CD14-positive monocyte (primary cell): Measurements from ENCODE around the gene R3HDM2. TPM values are rescaled to one million over a fixed set of nuclear protein-coding genes. Genes with fewer than 3 reads are reported as not detected.

Experiments
- DNase-seq, 3 donors: peaks; one replicate each; pipeline ENCODE4 v3.0.0-alpha.2; 2011 to 2022
- H2AFZ ChIP-seq: 2 replicates; pipeline ENCODE4 v1.6.0; 2012; ENCODE audit warnings: mild to moderate bottlenecking, low read depth, low read length, inconsistent platforms; ENCODE audit not compliant: insufficient read depth, poor library complexity, severe bottlenecking
- H3K27ac ChIP-seq, 2 donors: 1 replicate in 1 of 2; 2 replicates in 1 of 2; pipeline ENCODE4 v1.5.1; 2012 to 2013; ENCODE audit warnings: low read length in 2 of 2, control low read depth in 1 of 2, inconsistent platforms in 1 of 2, low read depth in 1 of 2, mild to moderate bottlenecking in 1 of 2
- H3K27me3 ChIP-seq, 2 donors: one replicate each; pipeline versions ENCODE4 v1.6.0 to v1.6.1; 2011 to 2013; ENCODE audit warnings: low read length in 2 of 2; ENCODE audit not compliant: control insufficient read depth in 2 of 2, insufficient read depth in 2 of 2
- H3K36me3 ChIP-seq, 2 donors: replicated peaks in 1 of 2; 1 replicate in 1 of 2; 2 replicates in 1 of 2; pipeline versions ENCODE4 v1.5.1 to v1.6.1; 2012 to 2013; ENCODE audit warnings: low read length in 2 of 2, control low read depth in 1 of 2, inconsistent platforms in 1 of 2, mild to moderate bottlenecking in 1 of 2; ENCODE audit not compliant: insufficient read depth in 2 of 2, control insufficient read depth in 1 of 2
- H3K4me1 ChIP-seq, 2 donors: 1 replicate in 1 of 2; 2 replicates in 1 of 2; pipeline versions ENCODE4 v1.5.1 to v1.6.1; 2012 to 2013; ENCODE audit warnings: low read length in 2 of 2, control low read depth in 1 of 2, inconsistent platforms in 1 of 2, mild to moderate bottlenecking in 1 of 2, moderate library complexity in 1 of 2; ENCODE audit not compliant: insufficient read depth in 2 of 2, control insufficient read depth in 1 of 2
- H3K4me2 ChIP-seq: replicated peaks from 2 replicates; pipeline ENCODE3; 2012; ENCODE audit warnings: low read length, moderate library complexity, mild to moderate bottlenecking; ENCODE audit not compliant: poor library complexity, severe bottlenecking; ENCODE audit errors: extremely low read depth
- H3K4me3 ChIP-seq, 3 experiments: fragments of 200-600 bp in 1 of 3; sonication (generic) in 1 of 3; replicated peaks in 1 of 3; 1 replicate in 2 of 3; 2 replicates in 1 of 3; pipeline ENCODE4 v1.5.1; 2011 to 2013; ENCODE audit warnings: low read length in 3 of 3, mild to moderate bottlenecking in 3 of 3, control low read depth in 2 of 3, low read depth in 2 of 3, inconsistent platforms in 1 of 3, moderate library complexity in 1 of 3
- H3K79me2 ChIP-seq: 2 replicates; pipeline ENCODE4 v1.6.0; 2012; ENCODE audit warnings: mild to moderate bottlenecking, control low read depth, inconsistent platforms, low read length, moderate library complexity; ENCODE audit not compliant: insufficient read depth
- H3K9ac ChIP-seq: 2 replicates; pipeline ENCODE4 v1.6.0; 2017; ENCODE audit warnings: low read length, mild to moderate bottlenecking; ENCODE audit not compliant: insufficient read depth, poor library complexity, severe bottlenecking
- H3K9me3 ChIP-seq, 2 donors: replicated peaks in 1 of 2; 1 replicate in 1 of 2; 2 replicates in 1 of 2; pipeline versions ENCODE4 v1.5.1 to v1.6.1; 2012 to 2013; ENCODE audit warnings: low read length in 2 of 2, control low read depth in 1 of 2; ENCODE audit not compliant: control insufficient read depth in 1 of 2, insufficient read depth in 1 of 2
- H4K20me1 ChIP-seq: 2 replicates; pipeline ENCODE4 v1.6.0; 2012; ENCODE audit warnings: mild to moderate bottlenecking, low read length, control low read depth, moderate library complexity; ENCODE audit not compliant: insufficient read depth
- H3K27ac Mint-ChIP-seq, 7 donors: one replicate each; pipeline ENCODE4 v1.8.0; 2020; ENCODE audit warnings: mild to moderate bottlenecking in 7 of 7, mixed read lengths in 7 of 7, moderate library complexity in 6 of 7, inconsistent platforms in 2 of 7
- H3K27me3 Mint-ChIP-seq, 3 donors: one replicate each; pipeline ENCODE4 v1.8.0; 2021 to 2022; ENCODE audit warnings: low read depth in 3 of 3, mild to moderate bottlenecking in 3 of 3, mixed read lengths in 3 of 3, moderate library complexity in 3 of 3, inconsistent platforms in 1 of 3
- H3K36me3 Mint-ChIP-seq, 2 donors: one replicate each; pipeline ENCODE4 v1.8.0; 2020; ENCODE audit warnings: mixed read lengths in 2 of 2, inconsistent platforms in 1 of 2, mild to moderate bottlenecking in 1 of 2
- H3K4me1 Mint-ChIP-seq: one replicate; pipeline ENCODE4 v1.8.0; 2020; ENCODE audit warnings: mild to moderate bottlenecking, mixed read lengths
- H3K4me3 Mint-ChIP-seq, 2 donors: one replicate each; pipeline ENCODE4 v1.8.0; 2020; ENCODE audit warnings: mild to moderate bottlenecking in 2 of 2, mixed read lengths in 2 of 2, moderate library complexity in 1 of 2
- H3K9me3 Mint-ChIP-seq, 7 donors: one replicate each; pipeline ENCODE4 v1.8.0; 2020 to 2022; ENCODE audit warnings: mixed read lengths in 7 of 7, mild to moderate bottlenecking in 6 of 7, moderate library complexity in 6 of 7, inconsistent platforms in 2 of 7
- CTCF ChIP-seq: fragments of 200-600 bp; IDR thresholded peaks from one replicate; pipeline ENCODE4 v1.8.0; 2022; ENCODE audit warnings: antibody characterized with exemption, mild to moderate bottlenecking
- WGBS: methylation state at CpG from one replicate; pipeline ENCODE4 v1.1.5; 2013; ENCODE audit warnings: missing lambda C conversion rate; ENCODE audit not compliant: insufficient coverage; 5-methylcytosine and 5-hydroxymethylcytosine counted together
- intact Hi-C, 2 donors: fragments of 100-400 bp; cut with micrococcal nuclease; formaldehyde crosslinking; loops; one replicate each; pipeline versions ENCODE4 v1.15.0 to v1.15.1; 2023
- polyA plus RNA-seq, 3 donors: library from polyadenylated mRNA; depleted of rRNA in 1 of 3; unstranded in 2 of 3; stranded (reverse) in 1 of 3; fragments of 300-500 nt in 2 of 3; fragments of >200 nt in 1 of 3; fragmentation: Illumina TruSeq in 2 of 3; gene quantifications; 1 replicate in 2 of 3; 2 replicates in 1 of 3; pipeline ENCODE4 v1.2.3, GENCODE V29; 2012 to 2021

R3HDM2 gene
- polyA plus RNA-seq, 3 donors = 4.2 to 69.4 (median 7.3) TPM

GRCh38 chr12:57474430-57474829, 43.6 kb upstream of the R3HDM2 start:
- H3K27me3 ChIP-seq = no peaks in the 10 kb centered on the region
- H3K36me3 ChIP-seq = peaks cover 54 to 62% of the 10 kb centered on the region in 2 donors
- H4K20me1 ChIP-seq = peaks cover 72% of the 10 kb centered on the region
- peaks cover 57 to 86% of the 10 kb centered on the region in 2 donors for H3K4me1 ChIP-seq
- no peak overlapping the region for H3K9ac ChIP-seq
- no peak for DNase-seq
- no peak for TF ChIP-seq CTCF
- no peaks in the 10 kb centered on the region for H3K9me3 ChIP-seq
- peak overlapping the region; percentile 89 for H3K4me2 ChIP-seq
- WGBS = 94% methylated on average over 3 of the region's 8 CpGs
- H3K27ac ChIP-seq = peak overlapping the region in 1 of 2 donors; percentile 46
- H2AFZ ChIP-seq = no peak overlapping the region
- intact Hi-C loops = loop anchor here in 1 of 2 donors (10.0 kb wide), 2 partner anchors 70 to 150 kb away; partner anchors contain the start of gene DCTN2
- Mint-ChIP-seq H3K9me3 (peaks cover 0 to 1% (median 0%) of the 10 kb centered on the region in 7 donors), H3K27ac (peak overlapping the region in 4 of 7 donors; percentile 30 to 80 (median 50)), H3K27me3 (peaks cover 0 to 1% (median 0%) of the 10 kb centered on the region in 3 donors), H3K4me1 (peaks cover 73% of the 10 kb centered on the region), H3K4me3 (peak overlapping the region in 1 of 2 donors; percentile 14), H3K36me3 (peaks cover 43 to 63% of the 10 kb centered on the region in 2 donors)
- peak overlapping the region in 1 of 3 experiments; percentile 100 for H3K4me3 ChIP-seq
- H3K79me2 ChIP-seq = peaks cover 74% of the 10 kb centered on the region

GRCh38 chr12:57473886-57474285, 43.0 kb upstream of the R3HDM2 start:
- TF ChIP-seq CTCF = no peak
- peaks cover 0 to 1% (median 0%) of the 10 kb centered on the region in 3 donors for H3K27me3 Mint-ChIP-seq
- Histone ChIP-seq H3K9ac (no peak overlapping the region), H3K4me1 (peaks cover 52 to 84% of the 10 kb centered on the region in 2 donors), H2AFZ (no peak overlapping the region), H3K27me3 (no peaks in the 10 kb centered on the region), H3K27ac (peak overlapping the region in 1 of 2 donors; percentile 46), H3K4me2 (no peak overlapping the region), H3K79me2 (peaks cover 69% of the 10 kb centered on the region), H4K20me1 (peaks cover 77% of the 10 kb centered on the region), H3K9me3 (no peaks in the 10 kb centered on the region), H3K4me3 (no peak overlapping the region), H3K36me3 (peaks cover 59 to 67% of the 10 kb centered on the region in 2 donors)
- H3K36me3 Mint-ChIP-seq = peaks cover 48 to 69% of the 10 kb centered on the region in 2 donors
- peaks cover 0 to 1% (median 0%) of the 10 kb centered on the region in 7 donors for H3K9me3 Mint-ChIP-seq
- H3K27ac Mint-ChIP-seq = peak overlapping the region in 1 of 7 donors; percentile 8
- H3K4me3 Mint-ChIP-seq = no peak overlapping the region
- H3K4me1 Mint-ChIP-seq = peaks cover 68% of the 10 kb centered on the region
- DNase-seq = no peak
- WGBS = no CpG with 5 or more reads among the region's 5 CpGs
- intact Hi-C loops = loop anchor here in 1 of 2 donors (10.0 kb wide), 2 partner anchors 71 to 151 kb away; partner anchors contain the start of gene DCTN2
